Measurements from ENCODE around the gene KIAA0319L. TPM values are rescaled to one million over a fixed set of nuclear protein-coding genes. Genes with fewer than 3 reads are reported as not detected.

KIAA0319L gene
- total RNA-seq, 6 donors from 2014 or later: 68.1 to 140 (median 107) TPM

DNA sequence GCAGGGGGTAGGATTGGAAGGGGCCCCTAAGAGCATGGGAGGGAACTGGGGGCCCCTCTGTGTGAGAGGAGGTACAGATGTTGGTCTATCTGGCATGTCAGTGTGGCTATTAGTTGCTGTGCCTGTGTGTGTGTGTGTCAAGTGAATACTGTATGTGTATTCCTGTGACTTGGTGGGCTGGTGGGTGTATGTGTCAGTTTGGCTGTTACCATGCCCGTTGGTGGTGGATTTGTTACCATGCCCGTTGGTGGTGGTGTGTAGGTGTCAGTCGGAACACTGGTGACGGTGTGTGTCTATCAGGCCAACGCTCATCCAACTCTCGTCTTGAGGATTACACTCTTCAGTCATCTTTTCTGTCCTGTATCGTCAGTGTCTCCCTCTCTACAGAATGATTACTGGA lies 38.5 kb upstream of the KIAA0319L start:
- peaks cover 0 to 19% (median 7%) of the 10 kb centered on the region in 4 donors for H3K36me3 ChIP-seq
- peaks cover 0 to 9% (median 2%) of the 10 kb centered on the region in 4 donors for H3K4me1 ChIP-seq
- H3K9me3 ChIP-seq: no peaks in the 10 kb centered on the region
- H3K27me3 ChIP-seq: no peaks in the 10 kb centered on the region
- no peak overlapping the region for H3K27ac ChIP-seq
- no peak for DNase-seq
- TF ChIP-seq POLR2AphosphoS5 (IDR thresholded peaks at IDR 0.05) (no peak), EP300 (IDR thresholded peaks at IDR 0.05) (no peak), POLR2A (IDR thresholded peaks at IDR 0.05) (no peak)
- TF ChIP-seq, protein P1, sequence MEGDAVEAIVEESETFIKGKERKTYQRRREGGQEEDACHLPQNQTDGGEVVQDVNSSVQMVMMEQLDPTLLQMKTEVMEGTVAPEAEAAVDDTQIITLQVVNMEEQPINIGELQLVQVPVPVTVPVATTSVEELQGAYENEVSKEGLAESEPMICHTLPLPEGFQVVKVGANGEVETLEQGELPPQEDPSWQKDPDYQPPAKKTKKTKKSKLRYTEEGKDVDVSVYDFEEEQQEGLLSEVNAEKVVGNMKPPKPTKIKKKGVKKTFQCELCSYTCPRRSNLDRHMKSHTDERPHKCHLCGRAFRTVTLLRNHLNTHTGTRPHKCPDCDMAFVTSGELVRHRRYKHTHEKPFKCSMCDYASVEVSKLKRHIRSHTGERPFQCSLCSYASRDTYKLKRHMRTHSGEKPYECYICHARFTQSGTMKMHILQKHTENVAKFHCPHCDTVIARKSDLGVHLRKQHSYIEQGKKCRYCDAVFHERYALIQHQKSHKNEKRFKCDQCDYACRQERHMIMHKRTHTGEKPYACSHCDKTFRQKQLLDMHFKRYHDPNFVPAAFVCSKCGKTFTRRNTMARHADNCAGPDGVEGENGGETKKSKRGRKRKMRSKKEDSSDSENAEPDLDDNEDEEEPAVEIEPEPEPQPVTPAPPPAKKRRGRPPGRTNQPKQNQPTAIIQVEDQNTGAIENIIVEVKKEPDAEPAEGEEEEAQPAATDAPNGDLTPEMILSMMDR (IDR thresholded peaks at IDR 0.05): no peak
- no peak for ATAC-seq (ENCODE audit: low FRiP score in 2 of 2)
- 95% methylated on average over 7 of the region's 7 CpGs for WGBS, 2 donors
- H3K4me3 ChIP-seq: no peak overlapping the region

DNA sequence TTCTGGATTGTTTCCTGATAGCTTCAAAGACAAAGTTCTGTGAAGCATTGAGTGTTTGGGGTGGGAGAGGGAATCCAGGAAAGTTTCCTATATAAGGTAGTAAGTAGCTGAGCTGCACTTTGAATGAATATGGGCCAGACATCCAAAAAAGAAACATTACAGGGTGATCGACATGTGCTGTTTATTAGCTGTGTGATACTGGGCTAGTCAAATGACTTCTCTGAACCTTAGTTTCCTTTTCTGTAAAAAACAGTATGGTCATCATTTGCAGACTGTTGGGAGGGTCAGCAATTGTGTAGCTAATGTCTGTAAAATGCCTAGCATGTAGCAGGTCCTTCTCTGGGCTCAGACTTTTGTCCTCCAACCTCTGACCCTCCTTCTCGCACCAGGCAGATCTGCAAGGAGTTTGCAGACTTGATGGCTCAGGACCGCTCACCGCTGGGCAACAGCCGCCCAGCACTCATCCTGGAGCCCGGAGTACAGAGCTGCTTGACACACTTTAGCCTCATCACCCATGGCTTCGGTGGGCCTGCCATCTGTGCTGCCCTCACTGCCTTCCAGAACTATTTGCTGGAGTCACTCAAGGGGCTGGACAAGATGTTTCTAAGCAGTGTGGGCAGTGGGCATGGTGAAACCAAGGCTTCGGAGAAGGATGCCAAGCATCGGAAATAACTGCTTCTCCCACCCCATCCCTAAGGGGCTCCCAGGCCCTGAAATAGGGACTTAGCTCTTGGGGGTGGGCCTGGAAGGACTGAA lies 37.0 kb upstream of the KIAA0319L start:
- no peaks in the 10 kb centered on the region for H3K9me3 ChIP-seq
- 93 to 97% methylated on average over 9 of the region's 9 CpGs for WGBS, 2 donors
- H3K4me3 ChIP-seq: no peak overlapping the region
- ATAC-seq (ENCODE audit: low FRiP score in 2 of 2) (no peak), DNase-seq (no peak)
- no peak for TF ChIP-seq POLR2A (IDR thresholded peaks at IDR 0.05)
- no peak for TF ChIP-seq POLR2AphosphoS5 (IDR thresholded peaks at IDR 0.05)
- no peak for TF ChIP-seq EP300 (IDR thresholded peaks at IDR 0.05)
- TF ChIP-seq, protein P1 (IDR thresholded peaks at IDR 0.05): no peak
- H3K27ac ChIP-seq: no peak overlapping the region
- no peaks in the 10 kb centered on the region for H3K27me3 ChIP-seq
- H3K36me3 ChIP-seq: peaks cover 0 to 13% (median 5%) of the 10 kb centered on the region in 4 donors
- H3K4me1 ChIP-seq: peaks cover 0 to 9% (median 2%) of the 10 kb centered on the region in 4 donors

DNA sequence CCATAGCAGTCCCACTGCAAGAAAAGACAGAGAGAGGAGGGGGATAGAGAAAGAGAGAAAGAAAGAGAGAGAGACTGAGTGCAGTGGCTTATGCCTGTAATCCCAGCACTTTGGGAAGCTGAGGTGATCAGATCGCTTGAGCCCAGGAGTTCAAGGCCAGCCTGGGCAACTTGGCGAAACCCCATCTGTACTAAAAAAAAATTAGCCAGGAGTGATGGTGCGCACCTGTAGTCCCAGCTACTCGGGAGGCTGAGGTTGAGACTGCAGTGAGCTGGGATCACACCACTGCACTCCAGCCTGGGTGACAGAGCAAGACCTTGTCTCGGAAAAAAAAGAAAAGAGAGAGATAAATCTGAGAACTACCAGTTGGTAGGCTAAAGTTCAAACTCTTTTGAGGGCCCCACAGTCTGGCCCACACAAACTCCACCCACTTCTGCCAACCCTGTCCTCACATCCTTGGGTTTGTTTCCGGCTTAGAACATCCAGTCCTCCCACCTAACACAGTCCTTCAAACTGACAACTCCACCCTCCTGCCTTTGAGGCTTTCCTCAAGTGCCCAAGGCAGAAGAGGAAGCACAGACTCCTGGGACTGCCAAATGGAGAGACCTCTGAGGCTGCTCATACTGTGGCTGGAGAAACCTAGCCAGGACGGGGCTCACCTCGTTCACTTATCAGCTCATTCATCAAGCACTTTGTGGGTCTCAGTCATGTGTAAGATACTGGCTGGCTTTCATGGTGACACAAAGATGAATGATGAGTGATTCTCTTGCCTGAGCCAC lies 36.0 kb upstream of the KIAA0319L start:
- Histone ChIP-seq H3K9me3 (no peaks in the 10 kb centered on the region), H3K4me1 (peaks cover 0 to 9% (median 2%) of the 10 kb centered on the region in 4 donors), H3K36me3 (peaks cover 0 to 11% (median 5%) of the 10 kb centered on the region in 4 donors), H3K27ac (no peak overlapping the region), H3K4me3 (no peak overlapping the region), H3K27me3 (no peaks in the 10 kb centered on the region)
- DNase-seq (peak in 1 of 2 donors; percentile 34), ATAC-seq (ENCODE audit: low FRiP score in 2 of 2) (peak in 1 of 2 donors; percentile 10)
- TF ChIP-seq EP300 (IDR thresholded peaks at IDR 0.05) (no peak), POLR2AphosphoS5 (IDR thresholded peaks at IDR 0.05) (no peak), POLR2A (IDR thresholded peaks at IDR 0.05) (no peak)
- TF ChIP-seq, protein P1 (IDR thresholded peaks at IDR 0.05): no peak
- WGBS, 2 donors: 55 to 65% methylated on average over 8 of the region's 8 CpGs

DNA sequence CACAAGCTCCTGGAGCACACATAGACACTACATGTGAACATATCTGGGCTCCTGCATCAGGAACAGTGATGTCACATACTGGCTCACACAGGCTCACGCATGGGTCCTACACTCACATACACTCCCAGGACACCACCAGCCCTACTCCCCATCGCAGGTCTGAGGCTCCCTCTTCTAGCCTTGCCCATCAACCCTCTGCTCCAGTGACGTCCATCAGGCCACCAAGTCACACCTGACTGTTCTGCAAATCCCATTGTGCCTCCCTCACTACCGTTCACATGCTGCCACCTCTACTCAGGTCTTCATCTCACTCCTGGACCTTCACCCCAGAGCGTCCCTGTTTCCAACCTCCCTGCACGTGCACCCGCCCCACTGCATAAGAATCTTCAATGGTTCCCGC lies 34.0 kb upstream of the KIAA0319L start:
- WGBS, 2 donors: 97% methylated on average over 8 of the region's 8 CpGs
- no peaks in the 10 kb centered on the region for H3K9me3 ChIP-seq
- H3K27ac ChIP-seq: no peak overlapping the region
- TF ChIP-seq, protein P1 (IDR thresholded peaks at IDR 0.05): no peak
- TF ChIP-seq EP300 (IDR thresholded peaks at IDR 0.05): no peak
- no peak for TF ChIP-seq POLR2AphosphoS5 (IDR thresholded peaks at IDR 0.05)
- no peak for TF ChIP-seq POLR2A (IDR thresholded peaks at IDR 0.05)
- H3K4me1 ChIP-seq: peaks cover 0 to 9% (median 2%) of the 10 kb centered on the region in 4 donors
- ATAC-seq (ENCODE audit: low FRiP score in 2 of 2) (no peak), DNase-seq (no peak)
- H3K36me3 ChIP-seq: peaks cover 0 to 10% (median 4%) of the 10 kb centered on the region in 4 donors
- H3K4me3 ChIP-seq: no peak overlapping the region
- H3K27me3 ChIP-seq: no peaks in the 10 kb centered on the region

Measured in upper lobe of left lung (tissue), 6 donors.